ENCODE measurements around the gene CUTC. TPM values are rescaled to one million over a fixed set of nuclear protein-coding genes. Genes with fewer than 3 reads are reported as not detected.
A peak's percentile ranks its signal among the peaks of the same experiment; 100 is the strongest.

The CUTC gene
- polyA plus RNA-seq, 1 of the 3 experiments (the other 2 are of a cell fraction) = 19.4 TPM

DNA sequence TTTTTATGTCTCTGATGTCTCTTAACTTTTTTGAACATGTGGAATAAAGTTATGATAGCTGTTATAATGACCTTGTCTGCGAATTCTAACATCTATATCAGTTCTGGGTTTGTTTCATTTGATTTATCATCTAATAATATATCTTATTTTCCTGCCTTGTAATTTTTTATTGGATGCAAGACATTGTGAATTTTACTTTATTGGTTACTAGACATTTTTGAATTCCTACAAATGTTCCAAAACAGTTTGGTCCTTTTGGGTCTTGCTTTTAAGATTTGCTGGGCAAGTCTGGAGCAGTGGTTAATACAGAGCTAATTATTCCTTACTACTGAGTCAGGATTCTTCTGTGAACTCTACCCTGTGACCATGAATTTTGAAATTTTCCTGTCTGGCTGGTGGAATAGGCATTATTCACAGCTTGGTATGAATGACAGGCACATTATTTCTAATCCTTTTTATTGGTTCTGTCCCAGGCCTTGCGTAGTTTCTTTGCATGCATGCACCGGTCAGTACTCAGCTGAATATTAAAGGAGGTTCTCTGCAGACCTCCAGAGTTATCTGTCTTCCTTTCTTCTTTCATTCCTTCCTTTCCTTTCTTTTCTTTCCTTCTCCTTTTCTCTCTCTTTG lies 9.0 kb downstream of the CUTC start:
- Histone ChIP-seq H4K20me1 (ENCODE audit: insufficient read depth) (no peaks in the 10 kb centered on the region), H3K9me2 (no peaks in the 10 kb centered on the region), H3K4me3 (ENCODE audit: low read depth in 2 of 2, low read length in 1 of 2) (no peak overlapping the region), H3K27me3 (ENCODE audit: insufficient read depth) (no peaks in the 10 kb centered on the region), H3K79me2 (ENCODE audit: insufficient read depth) (peaks cover 10% of the 10 kb centered on the region; the same call in 1 of the 2 replicates), H3K9ac (no peak overlapping the region), H3K27ac (ENCODE audit: low read depth in 2 of 2, low read length in 1 of 2) (no peak overlapping the region), H3K4me2 (no peak overlapping the region), H3K4me1 (ENCODE audit: control insufficient read depth in 1 of 2, insufficient read depth in 2 of 2, low read depth in 1 of 2, low read length in 1 of 2) (no peaks in the 10 kb centered on the region), H3K36me3 (replicated peaks in 1 of 2; ENCODE audit: control insufficient read depth in 1 of 2, insufficient read depth in 2 of 2, low read length in 1 of 2) (peaks cover 69 to 100% of the 10 kb centered on the region in 2 experiments), H2AFZ (ENCODE audit: low read depth) (no peak overlapping the region), H3K9me3 (peaks cover 22% of the 10 kb centered on the region), H3F3A (replicated peaks; ENCODE audit: insufficient read depth) (peaks cover 5% of the 10 kb centered on the region)
- CTCF ChIA-PET = interaction anchor here (1.0 kb wide), 1 partner anchor 105 kb away, joined by 7 read pairs; no protein-coding TSS in a partner anchor
- POLR2A ChIA-PET = no interaction called here
- no peak for TF ChIP-seq RXRA (IDR thresholded peaks at IDR 0.05; ENCODE audit: borderline replicate concordance, low read depth)
- TF ChIP-seq RAD21 (IDR thresholded peaks at IDR 0.05; ENCODE audit: low read length) = no peak
- DNase-seq = no peak
- 87% methylated on average over 3 of the region's 3 CpGs for WGBS (ENCODE audit: low lambda C conversion rate)

GRCh38 chr10:99742254-99742653 lies 10.2 kb downstream of the CUTC start:
- ChIA-PET POLR2A (no interaction called here), CTCF (interaction anchor here (0.6 to 1.9 kb wide), 3 partner anchors 10 to 945 kb away, joined by 3 to 6 read pairs (median 4); partner anchors contain the start of genes COX15 and CUTC)
- Histone ChIP-seq H2AFZ (ENCODE audit: low read depth) (no peak overlapping the region), H3K36me3 (replicated peaks in 1 of 2; ENCODE audit: control insufficient read depth in 1 of 2, insufficient read depth in 2 of 2, low read length in 1 of 2) (peaks cover 59 to 92% of the 10 kb centered on the region in 2 experiments), H3K79me2 (ENCODE audit: insufficient read depth) (peaks cover 10% of the 10 kb centered on the region; the same call in 1 of the 2 replicates), H3K4me2 (no peak overlapping the region), H3K9me3 (peaks cover 22% of the 10 kb centered on the region), H3K27ac (ENCODE audit: low read depth in 2 of 2, low read length in 1 of 2) (peak overlapping the region; percentile 0 to 5; a peak in 2 of 4 replicates), H3K4me1 (ENCODE audit: control insufficient read depth in 1 of 2, insufficient read depth in 2 of 2, low read depth in 1 of 2, low read length in 1 of 2) (no peaks in the 10 kb centered on the region), H3K9me2 (no peaks in the 10 kb centered on the region), H3K27me3 (ENCODE audit: insufficient read depth) (no peaks in the 10 kb centered on the region), H4K20me1 (ENCODE audit: insufficient read depth) (no peaks in the 10 kb centered on the region), H3K9ac (no peak overlapping the region), H3F3A (replicated peaks; ENCODE audit: insufficient read depth) (peaks cover 5% of the 10 kb centered on the region), H3K4me3 (ENCODE audit: low read depth in 2 of 2, low read length in 1 of 2) (no peak overlapping the region)
- DNase-seq = no peak
- TF ChIP-seq SIN3A (IDR thresholded peaks at IDR 0.05; ENCODE audit: borderline replicate concordance, low read depth, low read length) = no peak
- no peak for TF ChIP-seq POLR2AphosphoS5 (IDR thresholded peaks at IDR 0.05; ENCODE audit: low read depth, low read length)
- no peak for TF ChIP-seq RXRA (IDR thresholded peaks at IDR 0.05; ENCODE audit: borderline replicate concordance, low read depth)
- TF ChIP-seq RFX5 (IDR thresholded peaks at IDR 0.05; ENCODE audit: low read length) = no peak

GRCh38 chr10:99742701-99743100 lies 10.7 kb downstream of the CUTC start:
- H3K27me3 ChIP-seq (ENCODE audit: insufficient read depth) = no peaks in the 10 kb centered on the region
- peaks cover 22% of the 10 kb centered on the region for H3K9me3 ChIP-seq
- H3K4me1 ChIP-seq (ENCODE audit: control insufficient read depth in 1 of 2, insufficient read depth in 2 of 2, low read depth in 1 of 2, low read length in 1 of 2) = no peaks in the 10 kb centered on the region
- H3K9me2 ChIP-seq = no peaks in the 10 kb centered on the region
- H3K4me2 ChIP-seq = no peak overlapping the region
- no peaks in the 10 kb centered on the region for H4K20me1 ChIP-seq (ENCODE audit: insufficient read depth)
- WGBS (ENCODE audit: low lambda C conversion rate) = 10% methylated on average over 2 of the region's 2 CpGs
- H3K27ac ChIP-seq (ENCODE audit: low read depth in 2 of 2, low read length in 1 of 2) = peak overlapping the region; percentile 0 to 5; a peak in 2 of 4 replicates
- POLR2A ChIA-PET = no interaction called here
- H3K79me2 ChIP-seq (ENCODE audit: insufficient read depth) = peaks cover 10% of the 10 kb centered on the region; the same call in 1 of the 2 replicates
- peaks cover 5% of the 10 kb centered on the region for H3F3A ChIP-seq (replicated peaks; ENCODE audit: insufficient read depth)
- H3K9ac ChIP-seq = no peak overlapping the region
- no peak overlapping the region for H2AFZ ChIP-seq (ENCODE audit: low read depth)
- H3K4me3 ChIP-seq (ENCODE audit: low read depth in 2 of 2, low read length in 1 of 2) = no peak overlapping the region
- DNase-seq = no peak
- H3K36me3 ChIP-seq (replicated peaks in 1 of 2; ENCODE audit: control insufficient read depth in 1 of 2, insufficient read depth in 2 of 2, low read length in 1 of 2) = peaks cover 63 to 89% of the 10 kb centered on the region in 2 experiments
- CTCF ChIA-PET = interaction anchor here (0.6 to 1.9 kb wide), 3 partner anchors 10 to 945 kb away, joined by 3 to 6 read pairs (median 4); partner anchors contain the start of genes COX15 and CUTC
- TF ChIP-seq TAF1 (IDR thresholded peaks at IDR 0.05; ENCODE audit: borderline replicate concordance, low read depth, low read length) (no peak), NFIC (IDR thresholded peaks at IDR 0.05; ENCODE audit: borderline replicate concordance) (no peak), RCOR1 (IDR thresholded peaks at IDR 0.05; ENCODE audit: low read length) (no peak), TCF12 (IDR thresholded peaks at IDR 0.05) (0 out of 2 replicates have a peak, but pooled peaks have one; percentile 8), FOSL2 (IDR thresholded peaks at IDR 0.05; ENCODE audit: borderline replicate concordance, low read depth) (peak; percentile 60; the same call in 1 of the 2 replicates), FOXJ3 (CRISPR knock-in tag; IDR thresholded peaks at IDR 0.05) (no peak), USF2 (IDR thresholded peaks at IDR 0.05; ENCODE audit: borderline replicate concordance, low read depth, low read length) (no peak), SMC3 (IDR thresholded peaks at IDR 0.05; ENCODE audit: low read depth, low read length) (no peak), ELF1 (IDR thresholded peaks at IDR 0.05) (no peak), EP300 (IDR thresholded peaks at IDR 0.05; ENCODE audit: borderline replicate concordance in 1 of 2, low read depth in 1 of 2, low read length in 1 of 2) (0 out of 4 replicates have a peak, but pooled peaks of 1 of the 2 experiments have one; percentile 12), NRF1 (IDR thresholded peaks at IDR 0.05; ENCODE audit: low read depth, low read length) (no peak), IRF3 (IDR thresholded peaks at IDR 0.05; ENCODE audit: low read depth, low read length) (no peak)
- TF ChIP-seq, protein P1, sequence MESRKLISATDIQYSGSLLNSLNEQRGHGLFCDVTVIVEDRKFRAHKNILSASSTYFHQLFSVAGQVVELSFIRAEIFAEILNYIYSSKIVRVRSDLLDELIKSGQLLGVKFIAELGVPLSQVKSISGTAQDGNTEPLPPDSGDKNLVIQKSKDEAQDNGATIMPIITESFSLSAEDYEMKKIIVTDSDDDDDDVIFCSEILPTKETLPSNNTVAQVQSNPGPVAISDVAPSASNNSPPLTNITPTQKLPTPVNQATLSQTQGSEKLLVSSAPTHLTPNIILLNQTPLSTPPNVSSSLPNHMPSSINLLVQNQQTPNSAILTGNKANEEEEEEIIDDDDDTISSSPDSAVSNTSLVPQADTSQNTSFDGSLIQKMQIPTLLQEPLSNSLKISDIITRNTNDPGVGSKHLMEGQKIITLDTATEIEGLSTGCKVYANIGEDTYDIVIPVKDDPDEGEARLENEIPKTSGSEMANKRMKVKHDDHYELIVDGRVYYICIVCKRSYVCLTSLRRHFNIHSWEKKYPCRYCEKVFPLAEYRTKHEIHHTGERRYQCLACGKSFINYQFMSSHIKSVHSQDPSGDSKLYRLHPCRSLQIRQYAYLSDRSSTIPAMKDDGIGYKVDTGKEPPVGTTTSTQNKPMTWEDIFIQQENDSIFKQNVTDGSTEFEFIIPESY (IDR thresholded peaks at IDR 0.05; ENCODE audit: borderline replicate concordance, low read depth) = no peak

Data from SK-N-SH (cell line).